Measurements from ENCODE around the gene CHRNA3. TPM values are rescaled to one million over a fixed set of nuclear protein-coding genes. Genes with fewer than 3 reads are reported as not detected.

The CHRNA3 gene
- total RNA-seq, 1 donor from 2014 or later = 1.6 TPM

DNA sequence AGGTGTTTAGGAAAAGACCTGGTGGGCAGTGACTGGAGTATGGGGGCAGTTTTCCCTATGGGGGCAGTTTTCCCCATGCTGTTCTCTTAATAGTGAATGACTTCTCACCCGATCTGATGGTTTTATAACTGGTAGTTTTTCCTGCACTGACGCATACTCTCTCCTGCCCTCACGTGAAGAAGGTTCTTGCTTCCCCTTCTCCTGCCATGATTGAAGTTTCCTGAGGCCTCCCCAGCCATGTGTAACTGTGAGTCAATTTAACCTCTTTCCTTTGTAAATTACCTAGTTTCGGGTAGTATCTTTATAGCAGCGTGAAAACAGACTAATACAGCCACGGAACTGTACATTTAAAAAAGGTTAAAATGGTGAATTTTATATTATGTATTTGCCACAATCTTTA, 45.2 kb upstream of the CHRNA3 start:
- peaks cover 6% of the 10 kb centered on the region for H3K4me1 Mint-ChIP-seq
- H3K27me3 Mint-ChIP-seq (ENCODE audit: insufficient read depth, low read depth) = peaks cover 10% of the 10 kb centered on the region
- H3K36me3 ChIP-seq = no peaks in the 10 kb centered on the region
- peaks cover 8% of the 10 kb centered on the region for H3F3A ChIP-seq (ENCODE audit: low read depth)
- TF ChIP-seq EZH2 (IDR thresholded peaks at IDR 0.05) (no peak), EZH2phosphoT487 (IDR thresholded peaks at IDR 0.05) (no peak)
- TF ChIP-seq, protein P1, sequence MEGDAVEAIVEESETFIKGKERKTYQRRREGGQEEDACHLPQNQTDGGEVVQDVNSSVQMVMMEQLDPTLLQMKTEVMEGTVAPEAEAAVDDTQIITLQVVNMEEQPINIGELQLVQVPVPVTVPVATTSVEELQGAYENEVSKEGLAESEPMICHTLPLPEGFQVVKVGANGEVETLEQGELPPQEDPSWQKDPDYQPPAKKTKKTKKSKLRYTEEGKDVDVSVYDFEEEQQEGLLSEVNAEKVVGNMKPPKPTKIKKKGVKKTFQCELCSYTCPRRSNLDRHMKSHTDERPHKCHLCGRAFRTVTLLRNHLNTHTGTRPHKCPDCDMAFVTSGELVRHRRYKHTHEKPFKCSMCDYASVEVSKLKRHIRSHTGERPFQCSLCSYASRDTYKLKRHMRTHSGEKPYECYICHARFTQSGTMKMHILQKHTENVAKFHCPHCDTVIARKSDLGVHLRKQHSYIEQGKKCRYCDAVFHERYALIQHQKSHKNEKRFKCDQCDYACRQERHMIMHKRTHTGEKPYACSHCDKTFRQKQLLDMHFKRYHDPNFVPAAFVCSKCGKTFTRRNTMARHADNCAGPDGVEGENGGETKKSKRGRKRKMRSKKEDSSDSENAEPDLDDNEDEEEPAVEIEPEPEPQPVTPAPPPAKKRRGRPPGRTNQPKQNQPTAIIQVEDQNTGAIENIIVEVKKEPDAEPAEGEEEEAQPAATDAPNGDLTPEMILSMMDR (IDR thresholded peaks at IDR 0.05) = no peak
- H3K36me3 Mint-ChIP-seq = no peaks in the 10 kb centered on the region
- H3K79me2 ChIP-seq (ENCODE audit: low read depth) = no peaks in the 10 kb centered on the region
- H3K4me3 ChIP-seq = no peak overlapping the region
- H2AFZ ChIP-seq (replicated peaks) = no peak overlapping the region
- H3K27ac Mint-ChIP-seq = no peak overlapping the region
- H3K9me3 ChIP-seq (ENCODE audit: low read depth) = no peaks in the 10 kb centered on the region
- DNase-seq (ENCODE audit: low spot score) = no peak
- H3K4me1 ChIP-seq = no peaks in the 10 kb centered on the region
- no peaks in the 10 kb centered on the region for H3K9me3 Mint-ChIP-seq
- H4K20me1 ChIP-seq (ENCODE audit: low read depth) = no peaks in the 10 kb centered on the region
- no peak overlapping the region for H3K4me3 Mint-ChIP-seq
- no peak overlapping the region for H3K27ac ChIP-seq
- H3K9ac ChIP-seq = no peak overlapping the region
- H3K27me3 ChIP-seq = no peaks in the 10 kb centered on the region
- H3K4me2 ChIP-seq = no peak overlapping the region

DNA sequence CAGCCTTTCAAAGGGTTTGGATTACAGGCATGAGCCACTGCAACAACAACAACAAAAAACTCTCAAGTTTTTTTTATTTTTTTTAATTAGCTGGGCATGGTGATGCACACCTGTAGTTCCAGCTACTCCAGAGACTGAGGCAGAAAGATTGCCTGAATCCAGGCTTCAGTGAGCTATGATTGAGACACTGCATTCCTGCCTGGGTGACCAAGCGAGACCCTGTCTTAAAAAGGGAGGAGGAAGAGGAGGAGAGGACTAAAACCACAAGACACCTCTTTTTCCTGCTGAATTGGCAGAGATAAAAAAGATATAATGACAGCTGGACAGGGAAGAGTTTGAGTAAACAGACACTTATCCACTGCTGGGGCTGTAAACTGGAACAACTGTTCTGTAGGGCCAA, 42.9 kb upstream of the CHRNA3 start:
- H3K4me1 Mint-ChIP-seq = peaks cover 4% of the 10 kb centered on the region
- Histone ChIP-seq H3K27me3 (no peaks in the 10 kb centered on the region), H4K20me1 (ENCODE audit: low read depth) (no peaks in the 10 kb centered on the region), H3F3A (ENCODE audit: low read depth) (peaks cover 3% of the 10 kb centered on the region), H3K4me1 (no peaks in the 10 kb centered on the region), H3K4me2 (no peak overlapping the region), H3K9ac (no peak overlapping the region), H3K4me3 (no peak overlapping the region), H2AFZ (replicated peaks) (no peak overlapping the region), H3K9me3 (ENCODE audit: low read depth) (no peaks in the 10 kb centered on the region), H3K79me2 (ENCODE audit: low read depth) (no peaks in the 10 kb centered on the region), H3K36me3 (no peaks in the 10 kb centered on the region), H3K27ac (no peak overlapping the region)
- TF ChIP-seq EZH2 (IDR thresholded peaks at IDR 0.05) = no peak
- TF ChIP-seq EZH2phosphoT487 (IDR thresholded peaks at IDR 0.05) = no peak
- TF ChIP-seq, protein P1 (IDR thresholded peaks at IDR 0.05) = no peak
- no peak overlapping the region for H3K4me3 Mint-ChIP-seq
- H3K27me3 Mint-ChIP-seq (ENCODE audit: insufficient read depth, low read depth) = peaks cover 12% of the 10 kb centered on the region
- DNase-seq (ENCODE audit: low spot score) = no peak
- H3K27ac Mint-ChIP-seq = no peak overlapping the region
- no peaks in the 10 kb centered on the region for H3K9me3 Mint-ChIP-seq
- no peaks in the 10 kb centered on the region for H3K36me3 Mint-ChIP-seq

DNA sequence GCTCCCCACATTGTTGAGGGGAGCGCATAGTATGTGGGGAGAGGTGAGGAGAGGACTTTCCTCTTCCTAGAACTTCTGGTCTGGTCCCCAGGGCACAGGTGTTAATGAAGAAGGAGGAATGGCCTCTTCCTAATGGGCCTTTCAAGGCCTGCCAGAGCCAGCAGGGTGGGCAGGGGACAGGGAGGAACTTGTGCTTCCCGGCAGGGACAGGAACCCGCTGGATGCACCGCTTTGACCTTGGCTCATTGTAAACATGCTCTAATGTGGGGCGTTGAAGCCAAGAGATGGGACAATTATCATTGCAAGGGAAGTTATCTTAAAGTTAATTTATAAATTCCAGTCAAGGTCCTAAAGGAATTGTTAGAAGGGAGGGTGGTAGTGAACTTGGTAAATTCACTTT, 41.2 kb upstream of the CHRNA3 start:
- Histone ChIP-seq H3K79me2 (ENCODE audit: low read depth) (no peaks in the 10 kb centered on the region), H3K9ac (no peak overlapping the region), H3K27ac (no peak overlapping the region), H3K4me1 (no peaks in the 10 kb centered on the region), H3K9me3 (ENCODE audit: low read depth) (no peaks in the 10 kb centered on the region), H3F3A (ENCODE audit: low read depth) (no peaks in the 10 kb centered on the region), H3K4me2 (no peak overlapping the region), H3K4me3 (no peak overlapping the region), H4K20me1 (ENCODE audit: low read depth) (no peaks in the 10 kb centered on the region), H3K36me3 (no peaks in the 10 kb centered on the region), H3K27me3 (no peaks in the 10 kb centered on the region), H2AFZ (replicated peaks) (no peak overlapping the region)
- TF ChIP-seq EZH2 (IDR thresholded peaks at IDR 0.05) (no peak), EZH2phosphoT487 (IDR thresholded peaks at IDR 0.05) (no peak)
- TF ChIP-seq, protein P1 (IDR thresholded peaks at IDR 0.05) = no peak
- H3K36me3 Mint-ChIP-seq = no peaks in the 10 kb centered on the region
- no peak for DNase-seq (ENCODE audit: low spot score)
- no peaks in the 10 kb centered on the region for H3K4me1 Mint-ChIP-seq
- no peak overlapping the region for H3K27ac Mint-ChIP-seq
- peaks cover 7% of the 10 kb centered on the region for H3K27me3 Mint-ChIP-seq (ENCODE audit: insufficient read depth, low read depth)
- H3K4me3 Mint-ChIP-seq = peak overlapping the region; percentile 30
- no peaks in the 10 kb centered on the region for H3K9me3 Mint-ChIP-seq

Measured in neural progenitor cell (in vitro differentiated cells).